Kidney (tissue), 14 donors: ENCODE data around the gene LHFPL6. TPM values are rescaled to one million over a fixed set of nuclear protein-coding genes. Genes with fewer than 3 reads are reported as not detected.

Source experiments
- DNase-seq, 5 donors: peaks; one replicate each; pipeline ENCODE4 v3.0.0-alpha.2; 2013 to 2020
- FAIRE-seq: peaks from 2 replicates; lab custom pipeline; 2012; peaks lifted over from hg19 to GRCh38; lab: Jason Lieb, UNC
- H3K27ac ChIP-seq, 2 donors: one replicate each; pipeline ENCODE4 v1.7.0; 2013; ENCODE audit warnings: low read depth in 2 of 2, low read length in 2 of 2, inconsistent platforms in 1 of 2
- H3K27me3 ChIP-seq: one replicate; pipeline ENCODE4 v1.7.1; 2013; ENCODE audit warnings: low read length, inconsistent platforms; ENCODE audit not compliant: control insufficient read depth, insufficient read depth
- H3K36me3 ChIP-seq, 3 donors: one replicate each; pipeline versions ENCODE4 v1.7.0 to v1.7.1; 2013; ENCODE audit warnings: low read length in 3 of 3, control low read depth in 1 of 3, inconsistent platforms in 1 of 3; ENCODE audit not compliant: insufficient read depth in 3 of 3, control insufficient read depth in 2 of 3
- H3K4me1 ChIP-seq, 3 donors: one replicate each; pipeline versions ENCODE4 v1.7.0 to v1.7.1; 2013; ENCODE audit warnings: low read length in 3 of 3, inconsistent platforms in 1 of 3, low read depth in 1 of 3; ENCODE audit not compliant: control insufficient read depth in 2 of 3, insufficient read depth in 2 of 3
- H3K4me3 ChIP-seq, 3 donors: one replicate each; pipeline versions ENCODE4 v1.7.0 to v1.8.1; 2013; ENCODE audit warnings: low read length in 3 of 3, control low read depth in 1 of 3, inconsistent platforms in 1 of 3
- H3K9ac ChIP-seq, 3 donors: one replicate each; pipeline versions ENCODE4 v1.7.0 to v1.7.1; 2013; ENCODE audit warnings: low read length in 3 of 3, control low read depth in 1 of 3, inconsistent platforms in 1 of 3
- H3K9me3 ChIP-seq, 3 donors: one replicate each; pipeline versions ENCODE4 v1.7.0 to v1.7.1; 2013; ENCODE audit warnings: low read length in 3 of 3, control low read depth in 1 of 3, inconsistent platforms in 1 of 3; ENCODE audit not compliant: control insufficient read depth in 2 of 3, insufficient read depth in 1 of 3
- intact Hi-C: fragments of 100-400 bp; cut with DNase I; formaldehyde crosslinking; loops from one replicate; pipeline ENCODE4 v1.11.1; 2022
- polyA plus RNA-seq: library from polyadenylated mRNA; stranded (reverse); fragments of 350-450 nt; fragmentation: Illumina TruSeq; extraction: RNeasy Lipid Tissue Mini Kit (QIAGEN cat#74804); gene quantifications from one replicate; pipeline ENCODE4 v1.2.3, GENCODE V29; 2014; ENCODE audit warnings: low read depth, low replicate concordance; ENCODE audit not compliant: insufficient read depth
- total RNA-seq: library from RNA; stranded (reverse); fragmentation: NEBNext Ultra II Directional; extraction: Animal tissue kit (Norgen Biotek cat#: 25700); gene quantifications from one replicate; pipeline ENCODE4 v1.2.1, GENCODE V29; 2021
- TF ChIP-seq, protein P1 (sequence below): IDR thresholded peaks from 3 replicates; pipeline ENCODE4 v1.5.1; 2012; ENCODE audit warnings: mild to moderate bottlenecking, moderate library complexity, borderline replicate concordance; ENCODE audit not compliant: insufficient read depth; ENCODE audit errors: extremely low read depth
- donor health status: control.
- donor health status: control.
- donor health status: control.
- donor health status: control.
- donor health status: control.
- donor health status: DM: yes; HTN: yes; CAD: no.
- donor health status: Normal renal cell carcinoma (clear cell type).

Gene LHFPL6
- total and polyA plus RNA-seq, 2 donors from 2014 or later = 33.0 to 59.2 TPM

DNA sequence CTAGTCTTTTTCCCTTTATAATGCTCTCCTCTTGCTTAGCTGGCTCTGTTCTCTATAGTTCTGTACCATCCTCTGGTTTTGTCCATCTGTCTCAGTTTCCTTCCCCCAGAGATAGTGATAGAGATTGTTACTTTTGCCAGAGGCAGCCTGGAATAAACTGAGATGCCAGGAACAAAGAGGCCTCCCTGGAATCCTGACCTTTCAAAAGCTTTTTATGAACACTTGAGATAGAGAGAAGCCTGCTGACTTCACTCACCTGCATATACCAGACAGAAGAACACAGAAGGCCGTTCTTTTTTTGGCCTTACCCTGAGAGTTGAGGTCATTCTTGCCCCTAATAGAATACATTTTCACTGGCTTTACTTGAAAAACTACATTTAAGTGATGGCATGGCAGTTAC is 150.2 kb downstream of the LHFPL6 start:
- H3K27me3 ChIP-seq = no peaks in the 10 kb centered on the region
- H3K4me3 ChIP-seq = no peak overlapping the region
- H3K27ac ChIP-seq = no peak overlapping the region
- FAIRE-seq (no peak), DNase-seq (no peak)
- H3K9ac ChIP-seq = no peak overlapping the region
- H3K36me3 ChIP-seq = no peaks in the 10 kb centered on the region
- H3K9me3 ChIP-seq = peaks cover 0 to 2% (median 0%) of the 10 kb centered on the region in 3 donors
- TF ChIP-seq, protein P1, sequence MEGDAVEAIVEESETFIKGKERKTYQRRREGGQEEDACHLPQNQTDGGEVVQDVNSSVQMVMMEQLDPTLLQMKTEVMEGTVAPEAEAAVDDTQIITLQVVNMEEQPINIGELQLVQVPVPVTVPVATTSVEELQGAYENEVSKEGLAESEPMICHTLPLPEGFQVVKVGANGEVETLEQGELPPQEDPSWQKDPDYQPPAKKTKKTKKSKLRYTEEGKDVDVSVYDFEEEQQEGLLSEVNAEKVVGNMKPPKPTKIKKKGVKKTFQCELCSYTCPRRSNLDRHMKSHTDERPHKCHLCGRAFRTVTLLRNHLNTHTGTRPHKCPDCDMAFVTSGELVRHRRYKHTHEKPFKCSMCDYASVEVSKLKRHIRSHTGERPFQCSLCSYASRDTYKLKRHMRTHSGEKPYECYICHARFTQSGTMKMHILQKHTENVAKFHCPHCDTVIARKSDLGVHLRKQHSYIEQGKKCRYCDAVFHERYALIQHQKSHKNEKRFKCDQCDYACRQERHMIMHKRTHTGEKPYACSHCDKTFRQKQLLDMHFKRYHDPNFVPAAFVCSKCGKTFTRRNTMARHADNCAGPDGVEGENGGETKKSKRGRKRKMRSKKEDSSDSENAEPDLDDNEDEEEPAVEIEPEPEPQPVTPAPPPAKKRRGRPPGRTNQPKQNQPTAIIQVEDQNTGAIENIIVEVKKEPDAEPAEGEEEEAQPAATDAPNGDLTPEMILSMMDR = no peak
- H3K4me1 ChIP-seq = peaks cover 0 to 3% (median 0%) of the 10 kb centered on the region in 3 donors
- intact Hi-C loops = no loop called here

- H3K4me1 ChIP-seq = peaks cover 0 to 3% (median 0%) of the 10 kb centered on the region in 3 donors
- no peak overlapping the region for H3K4me3 ChIP-seq
- no peak overlapping the region for H3K9ac ChIP-seq
- no peaks in the 10 kb centered on the region for H3K27me3 ChIP-seq
- H3K36me3 ChIP-seq = no peaks in the 10 kb centered on the region
- peaks cover 0 to 2% (median 0%) of the 10 kb centered on the region in 3 donors for H3K9me3 ChIP-seq
- TF ChIP-seq, protein P1 = no peak
- FAIRE-seq (no peak), DNase-seq (no peak)
- intact Hi-C loops = no loop called here
- no peak overlapping the region for H3K27ac ChIP-seq
These were observed 150.6 kb downstream of the LHFPL6 start for GRCh38 chr13:39452417-39452816.

GRCh38 chr13:39451860-39452301 is 151.1 kb downstream of the LHFPL6 start:
- Histone ChIP-seq H3K9ac (no peak overlapping the region), H3K27me3 (no peaks in the 10 kb centered on the region), H3K27ac (no peak overlapping the region), H3K4me1 (peaks cover 0 to 3% (median 0%) of the 10 kb centered on the region in 3 donors), H3K9me3 (no peaks in the 10 kb centered on the region), H3K36me3 (no peaks in the 10 kb centered on the region), H3K4me3 (no peak overlapping the region)
- intact Hi-C loops = no loop called here
- FAIRE-seq = no peak
- TF ChIP-seq, protein P1 = no peak
- DNase-seq = peak in 2 of 5 donors; percentile 18 to 52

- intact Hi-C loops = no loop called here
- FAIRE-seq = peak; percentile 85
These were observed 151.7 kb downstream of the LHFPL6 start for GRCh38 chr13:39451301-39451700.

More at GRCh38 chr13:39451301-39451700, 151.7 kb downstream of the LHFPL6 start:
- H3K4me3 ChIP-seq = no peak overlapping the region
- TF ChIP-seq, protein P1 = no peak
- H3K4me1 ChIP-seq = peaks cover 0 to 3% (median 0%) of the 10 kb centered on the region in 3 donors
- H3K27me3 ChIP-seq = no peaks in the 10 kb centered on the region
- DNase-seq = peak in 2 of 5 donors; percentile 22 to 40
- no peak overlapping the region for H3K27ac ChIP-seq
- H3K9me3 ChIP-seq = no peaks in the 10 kb centered on the region
- H3K36me3 ChIP-seq = no peaks in the 10 kb centered on the region
- H3K9ac ChIP-seq = no peak overlapping the region
